ENCODE results near the gene MRPL39.

MRPL39 gene

DNA sequence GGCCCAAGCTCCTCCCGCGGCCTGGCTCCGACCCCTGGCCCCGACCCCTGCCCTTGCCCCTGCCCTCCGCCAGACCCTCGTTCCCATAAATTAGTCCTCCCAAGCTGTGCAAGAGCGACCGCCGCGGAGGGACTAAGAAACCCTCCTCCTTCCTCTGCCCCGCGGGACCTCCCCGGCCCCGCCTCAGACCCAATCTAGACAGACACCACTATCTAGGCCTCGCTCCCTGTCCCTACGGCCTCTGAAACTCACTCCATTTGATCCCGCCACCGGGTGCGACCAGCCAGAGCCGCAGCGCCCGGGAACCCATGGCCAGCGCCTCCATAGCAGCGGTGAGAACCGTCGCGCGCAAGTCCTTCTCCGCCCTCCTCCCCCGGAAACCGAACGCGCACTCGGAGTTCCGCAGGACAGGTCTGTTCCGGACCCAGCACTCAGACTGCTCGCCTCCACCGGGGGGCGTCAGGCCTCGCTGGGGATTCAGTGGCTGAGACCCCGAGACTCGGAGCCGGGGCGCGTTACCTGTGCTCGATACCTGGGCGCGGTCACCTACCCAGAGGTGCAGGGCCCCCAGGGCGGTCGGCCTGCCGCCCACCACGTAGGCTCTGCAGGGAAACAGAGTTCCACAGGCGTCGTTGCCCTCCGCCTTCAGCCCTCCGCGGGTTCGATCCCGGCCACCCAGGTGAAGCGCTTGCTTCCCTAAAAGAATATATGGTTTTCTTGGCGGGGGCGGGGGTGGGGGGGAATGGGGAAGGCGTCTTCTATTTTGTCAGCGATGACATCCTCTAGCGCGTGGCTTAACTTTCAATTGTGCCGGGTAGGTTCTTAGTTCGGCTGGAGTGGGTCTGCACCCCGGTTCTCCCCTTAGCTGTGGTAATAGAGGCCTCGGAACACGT, at the start of gene MRPL39:
Gene MRPL39, minus strand, starts transcription at position 331 of the 893 bp plus-strand sequence. Its CDS starts 6 bp downstream, at position 325.
- no peaks in the 10 kb centered on the region for H3K9me3 ChIP-seq
- peak; percentile 77 to 87 for DNase-seq
- intact Hi-C loops (cut with DNase I; ENCODE audit: low total_unique reads) = loop anchor here (2.0 to 10.0 kb wide), 2 partner anchors 101 to 127 kb away; partner anchors contain the start of genes ATP5PF and GABPA
- peak within 1 kb of the TSS; percentile 74 to 94 for H3K4me3 ChIP-seq
- peaks cover 6 to 26% (median 19%) of the 10 kb centered on the region in 3 donors for H3K36me3 ChIP-seq
- H3K27ac ChIP-seq = peak within 1 kb of the TSS; percentile 85 to 88
- peak; percentile 9 to 38 for TF ChIP-seq CTCF (IDR thresholded peaks at IDR 0.05)
- H3K27me3 ChIP-seq = no peaks in the 10 kb centered on the region
- peaks cover 0 to 36% (median 27%) of the 10 kb centered on the region in 4 donors for H3K4me1 ChIP-seq

DNA sequence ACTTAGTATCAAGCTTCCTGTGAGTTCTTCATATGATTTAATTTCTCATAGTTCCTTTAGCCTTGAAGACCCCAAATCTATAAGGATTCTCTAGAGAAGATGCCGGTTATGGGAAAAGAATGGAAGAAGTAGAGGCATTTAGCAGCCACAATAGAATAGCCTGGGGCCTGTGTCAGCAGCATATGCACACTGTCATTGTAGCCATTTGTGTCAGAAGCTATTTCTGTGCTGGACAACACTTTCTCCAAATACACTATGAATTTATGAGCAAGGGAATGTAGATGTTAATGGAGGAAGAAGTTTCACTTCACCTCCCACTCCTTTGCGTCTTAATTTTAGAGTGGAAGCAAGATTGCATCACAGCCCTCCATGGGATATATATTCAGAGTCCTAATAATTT, 49.1 kb upstream of the MRPL39 start:
- Histone ChIP-seq H3K9me3 (no peaks in the 10 kb centered on the region), H3K36me3 (no peaks in the 10 kb centered on the region), H3K27ac (no peak overlapping the region), H3K4me3 (no peak overlapping the region), H3K4me1 (no peaks in the 10 kb centered on the region), H3K27me3 (no peaks in the 10 kb centered on the region)
- no peak for DNase-seq
- no peak for TF ChIP-seq CTCF (IDR thresholded peaks at IDR 0.05)
- intact Hi-C loops (cut with DNase I; ENCODE audit: low total_unique reads) = no loop called here

- no peak for TF ChIP-seq CTCF (IDR thresholded peaks at IDR 0.05)
- no peaks in the 10 kb centered on the region for H3K27me3 ChIP-seq
- intact Hi-C loops (cut with DNase I; ENCODE audit: low total_unique reads) = no loop called here
Measured at GRCh38 chr21:25649146-25649545, 41.9 kb upstream of the MRPL39 start.

GRCh38 chr21:25647647-25648046, 40.4 kb upstream of the MRPL39 start:
- no peak for TF ChIP-seq CTCF (IDR thresholded peaks at IDR 0.05)
- DNase-seq = no peak
- H3K9me3 ChIP-seq = no peaks in the 10 kb centered on the region
- H3K36me3 ChIP-seq = no peaks in the 10 kb centered on the region
- intact Hi-C loops (cut with DNase I; ENCODE audit: low total_unique reads) = no loop called here
- no peak overlapping the region for H3K4me3 ChIP-seq
- no peak overlapping the region for H3K27ac ChIP-seq
- no peaks in the 10 kb centered on the region for H3K27me3 ChIP-seq
- no peaks in the 10 kb centered on the region for H3K4me1 ChIP-seq

More at GRCh38 chr21:25649146-25649545, 41.9 kb upstream of the MRPL39 start:
- Histone ChIP-seq H3K4me1 (no peaks in the 10 kb centered on the region), H3K4me3 (no peak overlapping the region), H3K27ac (no peak overlapping the region), H3K9me3 (no peaks in the 10 kb centered on the region), H3K36me3 (no peaks in the 10 kb centered on the region)
- no peak for DNase-seq

GRCh38 chr21:25646474-25646873, 39.2 kb upstream of the MRPL39 start:
- Histone ChIP-seq H3K27me3 (no peaks in the 10 kb centered on the region), H3K4me1 (no peaks in the 10 kb centered on the region), H3K27ac (no peak overlapping the region), H3K36me3 (no peaks in the 10 kb centered on the region), H3K9me3 (no peaks in the 10 kb centered on the region), H3K4me3 (no peak overlapping the region)
- no peak for TF ChIP-seq CTCF (IDR thresholded peaks at IDR 0.05)
- intact Hi-C loops (cut with DNase I; ENCODE audit: low total_unique reads) = no loop called here
- DNase-seq = no peak

Data from tibial artery (tissue), 4 donors.